H1 (cell line): ENCODE data around the gene GID8. TPM values are rescaled to one million over a fixed set of nuclear protein-coding genes. Genes with fewer than 3 reads are reported as not detected.

ENCODE experiments used
- CTCF ChIA-PET: fragments of 300-600 bp; sonication (Branson Sonifier 250); formaldehyde crosslinking; loops from one replicate; lab custom pipeline; 2021; ENCODE audit not compliant: partially characterized antibody; lab: Charles Lee
- POLR2A ChIA-PET: fragments of 300-600 bp; sonication (Branson Sonifier 250); formaldehyde crosslinking; loops from one replicate; lab custom pipeline; 2021; ENCODE audit warnings: inconsistent platforms; ENCODE audit not compliant: partially characterized antibody; lab: Charles Lee
- DNase-seq, 2 experiments: peaks; one replicate each; pipeline versions ENCODE4 v3.0.0 to v3.0.0-alpha.2; 2010 to 2022; ENCODE audit warnings: low spot score in 2 of 2, low read depth in 1 of 2, mixed read lengths in 1 of 2
- FAIRE-seq: peaks from 2 replicates; lab custom pipeline; 2011; peaks lifted over from hg19 to GRCh38; lab: Jason Lieb, UNC
- H2AFZ ChIP-seq: 2 replicates; pipeline ENCODE4 v1.8.1; 2012; ENCODE audit warnings: low read length, inconsistent platforms
- H2AK5ac ChIP-seq: 2 replicates; pipeline ENCODE4 v1.6.1; 2013; ENCODE audit warnings: low read depth, low read length
- H2BK120ac ChIP-seq: replicated peaks from 2 replicates; pipeline ENCODE3; 2013; ENCODE audit warnings: low read depth, low read length, inconsistent platforms
- H2BK12ac ChIP-seq: 2 replicates; pipeline ENCODE4 v1.6.1; 2013; ENCODE audit warnings: low read depth, low read length
- H2BK15ac ChIP-seq: 2 replicates; pipeline ENCODE4 v1.6.1; 2013; ENCODE audit warnings: low read length
- H2BK20ac ChIP-seq: 2 replicates; pipeline ENCODE4 v1.6.1; 2013; ENCODE audit warnings: low read length
- H2BK5ac ChIP-seq: 2 replicates; pipeline ENCODE4 v1.6.1; 2013; ENCODE audit warnings: low read depth, low read length
- H3K14ac ChIP-seq: 2 replicates; pipeline ENCODE4 v1.6.1; 2013; ENCODE audit warnings: inconsistent platforms; ENCODE audit not compliant: insufficient read length
- H3K18ac ChIP-seq: 2 replicates; pipeline ENCODE4 v1.6.1; 2013; ENCODE audit warnings: low read length; ENCODE audit errors: extremely low read depth
- H3K23ac ChIP-seq: 2 replicates; pipeline ENCODE4 v1.6.1; 2013; ENCODE audit warnings: inconsistent platforms; ENCODE audit not compliant: insufficient read length
- H3K23me2 ChIP-seq: 2 replicates; pipeline ENCODE4 v1.6.1; 2013; ENCODE audit warnings: low read depth, low read length
- H3K27ac ChIP-seq: 2 replicates; pipeline ENCODE4 v1.6.1; 2011; ENCODE audit warnings: low read depth, low read length, inconsistent platforms
- H3K27me3 ChIP-seq, 4 experiments: replicated peaks in 1 of 4; 1 replicate in 1 of 4; 2 replicates in 3 of 4; pipeline versions ENCODE4 v1.6.1 to v1.8.1; 2011 to 2013; ENCODE audit warnings: low read length in 3 of 4, mild to moderate bottlenecking in 3 of 4, inconsistent platforms in 2 of 4, mixed read lengths in 2 of 4, moderate library complexity in 1 of 4; ENCODE audit not compliant: control insufficient read depth in 3 of 4, insufficient read depth in 3 of 4; ENCODE audit errors: extremely low read depth in 1 of 4
- H3K36me3 ChIP-seq, 4 experiments: 2 replicates each; pipeline versions ENCODE4 v1.6.1 to v1.8.1; 2011 to 2013; ENCODE audit warnings: mild to moderate bottlenecking in 4 of 4, low read length in 3 of 4, moderate library complexity in 2 of 4, control low read depth in 1 of 4, inconsistent platforms in 1 of 4; ENCODE audit not compliant: insufficient read depth in 4 of 4, control insufficient read depth in 2 of 4
- H3K4ac ChIP-seq: replicated peaks from 2 replicates; pipeline ENCODE3; 2013; ENCODE audit warnings: low read length, low read depth, mixed read lengths, inconsistent platforms; ENCODE audit not compliant: insufficient read length
- H3K4me1 ChIP-seq, 4 experiments: replicated peaks in 1 of 4; 1 replicate in 1 of 4; 2 replicates in 3 of 4; pipeline versions ENCODE4 v1.6.1 to v1.8.1; 2011 to 2013; ENCODE audit warnings: low read length in 3 of 4, inconsistent platforms in 2 of 4, mixed read lengths in 1 of 4; ENCODE audit not compliant: insufficient read depth in 4 of 4, control insufficient read depth in 3 of 4
- H3K4me2 ChIP-seq, 2 experiments: 2 replicates each; pipeline versions ENCODE4 v1.6.1 to v1.8.1; 2011 to 2013; ENCODE audit warnings: low read depth in 2 of 2, low read length in 2 of 2, control low read depth in 1 of 2, inconsistent platforms in 1 of 2, mild to moderate bottlenecking in 1 of 2; ENCODE audit not compliant: insufficient read depth in 1 of 2
- H3K4me3 ChIP-seq, 4 experiments: fragments of 200-600, 300-600 bp in 1 of 4; sonication (generic), shearing (Covaris generic), sonication (Bioruptor Twin) in 1 of 4; 2 replicates each; pipeline versions ENCODE4 v1.5.1 to v1.8.1; 2011 to 2016; ENCODE audit warnings: low read length in 4 of 4, low read depth in 3 of 4, control low read depth in 2 of 4, inconsistent platforms in 2 of 4, mild to moderate bottlenecking in 2 of 4, mixed read lengths in 1 of 4, moderate library complexity in 1 of 4; ENCODE audit not compliant: insufficient read depth in 2 of 4; ENCODE audit errors: extremely low read depth in 1 of 4
- H3K56ac ChIP-seq: replicated peaks from 2 replicates; pipeline ENCODE3; 2013; ENCODE audit warnings: low read depth, mild to moderate bottlenecking, mixed read lengths, low read length, inconsistent platforms; ENCODE audit not compliant: insufficient read length
- H3K79me1 ChIP-seq: 2 replicates; pipeline ENCODE4 v1.6.1; 2013; ENCODE audit warnings: low read depth, low read length, control low read depth
- H3K79me2 ChIP-seq, 2 experiments: 2 replicates each; pipeline versions ENCODE4 v1.6.1 to v1.8.1; 2012 to 2013; ENCODE audit warnings: low read length in 2 of 2, mild to moderate bottlenecking in 2 of 2, inconsistent platforms in 1 of 2; ENCODE audit not compliant: insufficient read depth in 2 of 2, control insufficient read depth in 1 of 2
- H3K9ac ChIP-seq, 4 experiments: replicated peaks in 1 of 4; 1 replicate in 1 of 4; 2 replicates in 3 of 4; pipeline versions ENCODE4 v1.6.1 to v1.8.1; 2011 to 2013; ENCODE audit warnings: low read depth in 3 of 4, low read length in 3 of 4, control low read depth in 2 of 4, mild to moderate bottlenecking in 2 of 4, moderate library complexity in 2 of 4, inconsistent platforms in 1 of 4; ENCODE audit errors: extremely low read depth in 1 of 4
- H3K9me3 ChIP-seq, 2 experiments: 2 replicates each; pipeline versions ENCODE4 v1.6.1 to v1.8.1; 2012 to 2013; ENCODE audit warnings: mild to moderate bottlenecking in 2 of 2, moderate library complexity in 2 of 2, control low read depth in 1 of 2, inconsistent platforms in 1 of 2, low read depth in 1 of 2, low read length in 1 of 2, mixed read lengths in 1 of 2; ENCODE audit not compliant: insufficient read depth in 2 of 2
- H4K20me1 ChIP-seq, 2 experiments: replicated peaks in 1 of 2; 2 replicates each; pipeline versions ENCODE3 to v1.8.1; 2011 to 2013; ENCODE audit warnings: inconsistent platforms in 2 of 2, low read length in 2 of 2, mild to moderate bottlenecking in 1 of 2; ENCODE audit not compliant: insufficient read depth in 2 of 2, control insufficient read depth in 1 of 2
- H4K5ac ChIP-seq: 2 replicates; pipeline ENCODE4 v1.6.1; 2013; ENCODE audit warnings: low read length, low read depth, mixed read lengths, inconsistent platforms; ENCODE audit not compliant: insufficient read length
- H4K8ac ChIP-seq: 2 replicates; pipeline ENCODE4 v1.8.0; 2013; ENCODE audit warnings: mild to moderate bottlenecking, moderate library complexity, low read length, inconsistent platforms; ENCODE audit not compliant: insufficient read depth; ENCODE audit errors: extremely low read depth
- H4K91ac ChIP-seq: replicated peaks from 2 replicates; pipeline ENCODE3; 2013; ENCODE audit warnings: low read length, mixed read lengths, inconsistent platforms; ENCODE audit not compliant: insufficient read length
- ASH2L ChIP-seq: fragments of 200-600, 300-600 bp; sonication (generic); IDR thresholded peaks from one replicate; pipeline ENCODE4 v1.7.1; 2017; ENCODE audit warnings: low read length
- BACH1 ChIP-seq: IDR thresholded peaks from 2 replicates; pipeline ENCODE4 v1.6.1; 2012; ENCODE audit warnings: low read length, improper control_type of control experiment
- CBX8 ChIP-seq: fragments of 300-800, 300-1000 bp; sonication (generic); IDR thresholded peaks from 2 replicates; pipeline ENCODE4 v1.7.1; 2016; ENCODE audit warnings: low read depth, low read length, borderline replicate concordance
- CHD1 ChIP-seq: IDR thresholded peaks from 2 replicates; pipeline ENCODE4 v1.6.1; 2012; ENCODE audit warnings: low read depth, low read length, improper control_type of control experiment
- CHD2 ChIP-seq: IDR thresholded peaks from 2 replicates; pipeline ENCODE4 v1.6.1; 2012; ENCODE audit warnings: low read length, improper control_type of control experiment
- KDM4A ChIP-seq: IDR thresholded peaks from one replicate; pipeline ENCODE4 v1.7.1; 2012; ENCODE audit warnings: low read depth, mild to moderate bottlenecking, moderate library complexity, low read length, inconsistent platforms; ENCODE audit not compliant: severe bottlenecking
- KDM5A ChIP-seq: fragments of 200-600 bp; IDR thresholded peaks from 2 replicates; pipeline ENCODE4 v1.7.1; 2012; ENCODE audit warnings: mild to moderate bottlenecking, low read length, inconsistent platforms, mixed read lengths
- NRF1 ChIP-seq: IDR thresholded peaks from 2 replicates; pipeline ENCODE4 v1.6.1; 2011; ENCODE audit warnings: mild to moderate bottlenecking, low read depth, low read length, improper control_type of control experiment
- POLR2A ChIP-seq, 2 experiments: IDR thresholded peaks; 1 replicate in 1 of 2; 2 replicates in 1 of 2; pipeline ENCODE4 v1.6.1; 2011; ENCODE audit warnings: low read depth in 2 of 2, low read length in 2 of 2, mild to moderate bottlenecking in 2 of 2; ENCODE audit errors: control extremely low read depth in 1 of 2
- TAF1 ChIP-seq: IDR thresholded peaks from 2 replicates; pipeline ENCODE4 v1.6.1; 2011; ENCODE audit warnings: mild to moderate bottlenecking, low read depth, low read length
- YY1 ChIP-seq: IDR thresholded peaks from 2 replicates; pipeline ENCODE4 v1.6.1; 2011; ENCODE audit warnings: low read depth, mild to moderate bottlenecking, low read length
- ZNF274 ChIP-seq: IDR thresholded peaks from 2 replicates; pipeline ENCODE4 v1.7.0; 2012; ENCODE audit warnings: low read length, borderline replicate concordance; ENCODE audit errors: extremely low read depth
- WGBS, 2 experiments: shearing (Covaris generic) in 1 of 2; methylation state at CpG; one replicate each; pipeline versions ENCODE4 v1.1.6 to v1.1.7; 2013 to 2015; ENCODE audit warnings: low lambda C conversion rate in 2 of 2, mixed read lengths in 2 of 2, inconsistent platforms in 1 of 2, low coverage in 1 of 2, missing lambda C conversion rate in 1 of 2; ENCODE audit not compliant: insufficient replicate concordance in 2 of 2, insufficient coverage in 1 of 2, insufficient read length in 1 of 2; ENCODE audit errors: extremely low coverage in 1 of 2, missing lambda C conversion rate in 1 of 2; 5-methylcytosine and 5-hydroxymethylcytosine counted together
- polyA plus RNA-seq, 7 experiments: library from polyadenylated mRNA; depleted of rRNA in 3 of 7; stranded (reverse) in 5 of 7; unstranded in 2 of 7; fragments of >200 nt in 5 of 7; fragments of 200-250 nt in 2 of 7; gene quantifications; 1 replicate in 5 of 7; 2 replicates in 1 of 7; 4 replicates in 1 of 7; pipeline versions ENCODE4 v1.2.1 to v1.2.3, GENCODE V29; 2011 to 2013; ENCODE audit warnings: missing spikeins in 2 of 7, mixed read lengths in 2 of 7
- total RNA-seq: library from RNA; stranded (reverse); fragmentation: NEBNext Ultra II Directional; extraction: Animal tissue kit (Norgen Biotek cat#: 25700); gene quantifications from 2 replicates; pipeline ENCODE4 v1.2.1, GENCODE V29; 2021

GID8 gene
- total and polyA plus RNA-seq, 2 of the 8 experiments (the other 6 are each of a cell fraction or from before 2014, with no cell fraction given): 39.7 to 72.9 TPM

DNA sequence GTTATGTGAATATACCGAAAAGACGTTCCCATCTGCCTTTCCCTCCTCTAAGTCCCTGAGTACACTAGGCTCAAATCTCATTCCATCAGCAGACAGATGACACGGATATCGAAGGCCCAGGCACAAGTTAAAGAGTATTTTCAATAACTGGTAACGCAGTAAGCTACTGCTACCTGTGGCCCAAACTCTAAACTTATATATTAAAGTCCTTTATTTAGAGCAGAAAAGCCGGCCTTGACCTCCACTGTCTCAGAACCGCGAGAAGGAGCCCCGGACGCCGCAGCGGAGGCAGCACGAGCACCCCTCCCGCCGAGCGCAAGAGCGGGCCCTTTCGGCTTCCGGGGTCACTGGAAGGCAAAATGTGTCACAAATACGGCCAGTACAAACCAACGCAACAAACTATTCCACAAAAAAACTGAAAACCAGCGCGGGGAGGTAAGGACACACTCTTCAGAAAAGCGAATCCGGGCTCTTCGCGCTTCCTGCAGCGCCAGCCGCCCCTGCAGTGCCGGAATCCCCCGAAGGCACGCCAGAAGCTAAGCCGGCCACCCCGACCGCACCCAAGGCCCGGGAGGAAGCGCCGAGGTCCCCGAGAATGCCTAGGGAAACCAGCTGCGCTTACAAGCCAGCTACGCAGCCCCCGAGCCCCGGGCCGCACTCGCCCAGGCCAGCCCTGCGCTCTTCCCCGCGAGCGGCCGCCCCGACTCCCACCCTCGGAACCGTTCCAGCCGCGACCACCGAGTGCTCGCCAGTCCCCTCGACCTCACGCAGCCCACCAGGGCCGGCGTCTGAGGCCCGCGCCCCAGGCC is 12.3 kb upstream of the GID8 start:
- peak overlapping the region; percentile 57 for H4K5ac ChIP-seq
- H3K79me2 ChIP-seq: peaks cover 54 to 84% of the 10 kb centered on the region in 2 experiments
- H3K9ac ChIP-seq: peak overlapping the region; percentile 87 to 97 (median 90)
- peak overlapping the region; percentile 62 for H3K18ac ChIP-seq
- no peak overlapping the region for H2AFZ ChIP-seq
- peak overlapping the region; percentile 76 to 99 (median 94) for H3K4me3 ChIP-seq
- no peak overlapping the region; the same call in 1 of the 2 replicates for H2BK12ac ChIP-seq
- 2% methylated on average over 38 of the region's 63 CpGs; no CpG with 5 or more reads in 1 of the 2 experiments for WGBS, 2 experiments
- no peaks in the 10 kb centered on the region for H3K27me3 ChIP-seq
- H3K79me1 ChIP-seq: peaks cover 5% of the 10 kb centered on the region; the same call in 1 of the 2 replicates
- FAIRE-seq: no peak
- H2BK20ac ChIP-seq: no peak overlapping the region
- no peak overlapping the region for H3K23ac ChIP-seq
- peaks cover 9 to 36% (median 21%) of the 10 kb centered on the region in 4 experiments for H3K4me1 ChIP-seq
- DNase-seq: no peak
- H3K4ac ChIP-seq: peak overlapping the region; percentile 76
- peak overlapping the region; percentile 74; the same call in 1 of the 2 replicates for H4K8ac ChIP-seq
- H3K14ac ChIP-seq: no peak overlapping the region
- CTCF ChIA-PET: interaction anchor here (0.6 to 4.2 kb wide), 6 partner anchors 8 to 23 kb away, joined by 3 to 32 read pairs (median 5); no protein-coding TSS in a partner anchor
- H3K56ac ChIP-seq: peak overlapping the region; percentile 87
- H3K27ac ChIP-seq: peak overlapping the region; percentile 86
- peaks cover 33 to 34% of the 10 kb centered on the region in 2 experiments for H4K20me1 ChIP-seq
- H2BK5ac ChIP-seq: peak overlapping the region; percentile 96
- H3K4me2 ChIP-seq: peak overlapping the region; percentile 83 to 96
- H2BK120ac ChIP-seq: no peak overlapping the region
- POLR2A ChIA-PET: interaction anchor here (1.1 to 20.3 kb wide), 5 partner anchors 13 to 49 kb away, joined by 3 to 363 read pairs (median 81); partner anchors contain the start of gene GID8
- no peak overlapping the region for H2AK5ac ChIP-seq
- H3K9me3 ChIP-seq: no peaks in the 10 kb centered on the region
- H4K91ac ChIP-seq: peak overlapping the region; percentile 58
- no peak overlapping the region for H2BK15ac ChIP-seq
- H3K23me2 ChIP-seq: peaks cover 28% of the 10 kb centered on the region
- no peaks in the 10 kb centered on the region for H3K36me3 ChIP-seq
- TF ChIP-seq YY1 (no peak), NRF1 (no peak), CHD1 (no peak), KDM4A (peak; percentile 9), CBX8 (no peak), ZNF274 (no peak), POLR2A (IDR thresholded peaks at IDR 0.05; ENCODE audit: control extremely low read depth in 1 of 2, low read depth in 2 of 2, low read length in 2 of 2) (no peak), KDM5A (no peak), ASH2L (no peak), CHD2 (no peak), BACH1 (no peak), TAF1 (0 out of 2 replicates have a peak, but pooled peaks have one; percentile 15)
